ENCODE results near the gene FRS2.

Gene FRS2

GRCh38 chr12:69534389-69534822 lies 64.2 kb downstream of the FRS2 start:
- H3K4me3 ChIP-seq (ENCODE audit: severe bottlenecking): no peak overlapping the region
- H3K27me3 ChIP-seq (ENCODE audit: insufficient read depth, poor library complexity, severe bottlenecking): no peaks in the 10 kb centered on the region
- peak overlapping the region; percentile 42 for H3K27ac ChIP-seq (ENCODE audit: poor library complexity, severe bottlenecking)
- no peaks in the 10 kb centered on the region for H3K9me3 ChIP-seq (ENCODE audit: severe bottlenecking)
- peaks cover 14% of the 10 kb centered on the region for H3K4me1 ChIP-seq (ENCODE audit: insufficient read depth, poor library complexity, severe bottlenecking)
- ATAC-seq (ENCODE audit: low read depth): peak; percentile 100
- TF ChIP-seq CTCF (IDR thresholded peaks at IDR 0.05; ENCODE audit: poor library complexity, severe bottlenecking): no peak
- peak; percentile 69 for DNase-seq (ENCODE audit: low spot score)
- peaks cover 20% of the 10 kb centered on the region for H3K36me3 ChIP-seq (ENCODE audit: low read depth)

GRCh38 chr12:69540987-69541386 lies 70.8 kb downstream of the FRS2 start:
- Histone ChIP-seq H3K36me3 (ENCODE audit: low read depth) (peaks cover 19% of the 10 kb centered on the region), H3K27ac (ENCODE audit: poor library complexity, severe bottlenecking) (no peak overlapping the region), H3K4me1 (ENCODE audit: insufficient read depth, poor library complexity, severe bottlenecking) (no peaks in the 10 kb centered on the region), H3K9me3 (ENCODE audit: severe bottlenecking) (no peaks in the 10 kb centered on the region), H3K4me3 (ENCODE audit: severe bottlenecking) (no peak overlapping the region), H3K27me3 (ENCODE audit: insufficient read depth, poor library complexity, severe bottlenecking) (no peaks in the 10 kb centered on the region)
- DNase-seq (ENCODE audit: low spot score) (no peak), ATAC-seq (ENCODE audit: low read depth) (no peak)
- peak; percentile 17 for TF ChIP-seq CTCF (IDR thresholded peaks at IDR 0.05; ENCODE audit: poor library complexity, severe bottlenecking)

GRCh38 chr12:69544087-69544486 lies 73.9 kb downstream of the FRS2 start:
- DNase-seq (ENCODE audit: low spot score) (no peak), ATAC-seq (ENCODE audit: low read depth) (no peak)
- H3K4me1 ChIP-seq (ENCODE audit: insufficient read depth, poor library complexity, severe bottlenecking): no peaks in the 10 kb centered on the region
- no peak overlapping the region for H3K4me3 ChIP-seq (ENCODE audit: severe bottlenecking)
- TF ChIP-seq CTCF (IDR thresholded peaks at IDR 0.05; ENCODE audit: poor library complexity, severe bottlenecking): no peak
- no peaks in the 10 kb centered on the region for H3K9me3 ChIP-seq (ENCODE audit: severe bottlenecking)
- H3K36me3 ChIP-seq (ENCODE audit: low read depth): peaks cover 19% of the 10 kb centered on the region
- no peaks in the 10 kb centered on the region for H3K27me3 ChIP-seq (ENCODE audit: insufficient read depth, poor library complexity, severe bottlenecking)
- no peak overlapping the region for H3K27ac ChIP-seq (ENCODE audit: poor library complexity, severe bottlenecking)

GRCh38 chr12:69545081-69545480 lies 74.9 kb downstream of the FRS2 start:
- peaks cover 19% of the 10 kb centered on the region for H3K36me3 ChIP-seq (ENCODE audit: low read depth)
- H3K4me1 ChIP-seq (ENCODE audit: insufficient read depth, poor library complexity, severe bottlenecking): no peaks in the 10 kb centered on the region
- no peak for TF ChIP-seq CTCF (IDR thresholded peaks at IDR 0.05; ENCODE audit: poor library complexity, severe bottlenecking)
- H3K27ac ChIP-seq (ENCODE audit: poor library complexity, severe bottlenecking): no peak overlapping the region
- no peaks in the 10 kb centered on the region for H3K9me3 ChIP-seq (ENCODE audit: severe bottlenecking)
- no peak overlapping the region for H3K4me3 ChIP-seq (ENCODE audit: severe bottlenecking)
- ATAC-seq (ENCODE audit: low read depth): no peak
- DNase-seq (ENCODE audit: low spot score): no peak
- H3K27me3 ChIP-seq (ENCODE audit: insufficient read depth, poor library complexity, severe bottlenecking): no peaks in the 10 kb centered on the region

- H3K36me3 ChIP-seq (ENCODE audit: low read depth): peaks cover 16% of the 10 kb centered on the region
- H3K9me3 ChIP-seq (ENCODE audit: severe bottlenecking): no peaks in the 10 kb centered on the region
- H3K4me3 ChIP-seq (ENCODE audit: severe bottlenecking): no peak overlapping the region
- ATAC-seq (ENCODE audit: low read depth) (no peak), DNase-seq (ENCODE audit: low spot score) (no peak)
- TF ChIP-seq CTCF (IDR thresholded peaks at IDR 0.05; ENCODE audit: poor library complexity, severe bottlenecking): no peak
- no peak overlapping the region for H3K27ac ChIP-seq (ENCODE audit: poor library complexity, severe bottlenecking)
- H3K4me1 ChIP-seq (ENCODE audit: insufficient read depth, poor library complexity, severe bottlenecking): no peaks in the 10 kb centered on the region
- H3K27me3 ChIP-seq (ENCODE audit: insufficient read depth, poor library complexity, severe bottlenecking): no peaks in the 10 kb centered on the region
Observed at GRCh38 chr12:69546693-69547438, 76.7 kb downstream of the FRS2 start.
